WTC11 (cell line): ENCODE data around the gene TBR1. TPM values are rescaled to one million over a fixed set of nuclear protein-coding genes. Genes with fewer than 3 reads are reported as not detected.

ENCODE experiments used
- ATAC-seq: fragments of 200-7000 bp; cut with Tn5 transposase; 2 replicates; pipeline ENCODE4 v1.10.0; 2021; ENCODE audit warnings: mild to moderate bottlenecking, moderate library complexity
- CTCF ChIA-PET: fragments of 300-600 bp; sonication (Branson Sonifier 250); formaldehyde crosslinking; loops from one replicate; lab custom pipeline; 2021; ENCODE audit warnings: antibody characterized with exemption; lab: Charles Lee
- POLR2A ChIA-PET: fragments of 350-600 bp; sonication (Branson Sonifier 250); formaldehyde crosslinking; loops from one replicate; lab custom pipeline; 2021; ENCODE audit warnings: antibody characterized with exemption; lab: Charles Lee
- DNase-seq: peaks from one replicate; pipeline ENCODE4 v3.0.0; 2021; ENCODE audit warnings: low spot score
- H3K27ac Mint-ChIP-seq: 2 replicates; pipeline ENCODE4 v1.8.0; 2021; ENCODE audit warnings: mixed read lengths
- H3K27me3 Mint-ChIP-seq: 2 replicates; pipeline ENCODE4 v1.8.0; 2021; ENCODE audit warnings: low read depth, mild to moderate bottlenecking, moderate library complexity, mixed read lengths
- H3K36me3 Mint-ChIP-seq: 2 replicates; pipeline ENCODE4 v1.8.0; 2021; ENCODE audit warnings: mixed read lengths
- H3K4me1 Mint-ChIP-seq: 2 replicates; pipeline ENCODE4 v1.8.0; 2022; ENCODE audit warnings: mixed read lengths
- H3K4me3 Mint-ChIP-seq: 2 replicates; pipeline ENCODE4 v1.8.0; 2021; ENCODE audit warnings: mild to moderate bottlenecking, moderate library complexity, mixed read lengths
- H3K9me3 Mint-ChIP-seq: 2 replicates; pipeline ENCODE4 v1.8.0; 2021; ENCODE audit warnings: mixed read lengths
- EMX1 ChIP-seq: fragments of 250-450 bp; sonication (Bioruptor Pico); IDR thresholded peaks from 2 replicates; pipeline ENCODE4 v1.8.0; 2021; ENCODE audit warnings: mild to moderate bottlenecking
- ETV6 ChIP-seq: sonication (generic); formaldehyde crosslinking; IDR thresholded peaks from 2 replicates; pipeline ENCODE4 v1.8.1; 2022; ENCODE audit warnings: mild to moderate bottlenecking, missing genetic modification reagents
- FOXJ3 ChIP-seq: sonication (generic); formaldehyde crosslinking; IDR thresholded peaks from 2 replicates; pipeline ENCODE4 v1.9.0; 2021; ENCODE audit warnings: missing genetic modification reagents, mild to moderate bottlenecking, borderline replicate concordance
- FOXK1 ChIP-seq: sonication (generic); formaldehyde crosslinking; IDR thresholded peaks from 2 replicates; pipeline ENCODE4 v1.8.0; 2022; ENCODE audit warnings: mild to moderate bottlenecking, moderate library complexity, missing genetic modification reagents
- GABPB1 ChIP-seq: sonication (generic); formaldehyde crosslinking; IDR thresholded peaks from 2 replicates; pipeline ENCODE4 v1.8.1; 2023; ENCODE audit warnings: mild to moderate bottlenecking, missing genetic modification reagents
- KAT7 ChIP-seq: sonication (generic); formaldehyde crosslinking; IDR thresholded peaks from 2 replicates; pipeline ENCODE4 v1.8.1; 2023; ENCODE audit warnings: missing genetic modification reagents, mild to moderate bottlenecking, borderline replicate concordance
- OVOL2 ChIP-seq: fragments of 250-450 bp; sonication (Bioruptor Pico); IDR thresholded peaks from 2 replicates; pipeline ENCODE4 v1.9.0; 2021; ENCODE audit warnings: mild to moderate bottlenecking, borderline replicate concordance
- PREB ChIP-seq: sonication (generic); formaldehyde crosslinking; IDR thresholded peaks from 2 replicates; pipeline ENCODE4 v1.8.1; 2022; ENCODE audit warnings: mild to moderate bottlenecking, missing genetic modification reagents, moderate library complexity, borderline replicate concordance
- RORB ChIP-seq: fragments of 250-450 bp; sonication (Bioruptor Pico); IDR thresholded peaks from 2 replicates; pipeline ENCODE4 v1.9.0; 2021; ENCODE audit warnings: mild to moderate bottlenecking
- SMAD3 ChIP-seq: sonication (generic); formaldehyde crosslinking; IDR thresholded peaks from 2 replicates; pipeline ENCODE4 v1.8.0; 2022; ENCODE audit warnings: missing genetic modification reagents, mild to moderate bottlenecking, borderline replicate concordance
- SOX15 ChIP-seq: fragments of 250-450 bp; sonication (Bioruptor Pico); IDR thresholded peaks from 2 replicates; pipeline ENCODE4 v1.9.0; 2021; ENCODE audit warnings: mild to moderate bottlenecking
- TCF7 ChIP-seq: sonication (generic); formaldehyde crosslinking; IDR thresholded peaks from 2 replicates; pipeline ENCODE4 v1.8.0; 2022; ENCODE audit warnings: mild to moderate bottlenecking, low read depth, missing genetic modification reagents, moderate library complexity
- ZNF138 ChIP-seq: sonication (generic); formaldehyde crosslinking; conservative IDR thresholded peaks from 2 replicates; pipeline ENCODE4 v1.8.1; 2022; ENCODE audit warnings: mild to moderate bottlenecking, moderate library complexity, missing genetic modification reagents
- ZNF671 ChIP-seq: fragments of 250-450 bp; sonication (Bioruptor Pico); IDR thresholded peaks from 2 replicates; pipeline ENCODE4 v1.8.0; 2021; ENCODE audit warnings: mild to moderate bottlenecking
- ZSCAN18 ChIP-seq: fragments of 250-450 bp; sonication (Bioruptor Pico); IDR thresholded peaks from 2 replicates; pipeline ENCODE4 v2.1.2; 2022; ENCODE audit warnings: mild to moderate bottlenecking, moderate library complexity
- total RNA-seq: library from RNA; stranded (reverse); gene quantifications from 3 replicates; pipeline ENCODE4 v1.2.3, GENCODE V29; 2021
- TF ChIP-seq, protein P1 (sequence below): sonication (generic); formaldehyde crosslinking; IDR thresholded peaks from 2 replicates; pipeline ENCODE4 v1.8.0; 2023; ENCODE audit warnings: mild to moderate bottlenecking, missing genetic modification reagents
- TF ChIP-seq, protein P2 (sequence below): sonication (generic); formaldehyde crosslinking; IDR thresholded peaks from 2 replicates; pipeline ENCODE4 v1.8.0; 2023; ENCODE audit warnings: missing genetic modification reagents, mild to moderate bottlenecking, borderline replicate concordance
- TF ChIP-seq, protein P3 (sequence below): sonication (generic); formaldehyde crosslinking; IDR thresholded peaks from 2 replicates; pipeline ENCODE4 v1.8.1; 2022; ENCODE audit warnings: low read depth, mild to moderate bottlenecking, moderate library complexity, missing genetic modification reagents, borderline replicate concordance

The TBR1 gene
- total RNA-seq, 1 experiment from 2014 or later, result not detected

DNA sequence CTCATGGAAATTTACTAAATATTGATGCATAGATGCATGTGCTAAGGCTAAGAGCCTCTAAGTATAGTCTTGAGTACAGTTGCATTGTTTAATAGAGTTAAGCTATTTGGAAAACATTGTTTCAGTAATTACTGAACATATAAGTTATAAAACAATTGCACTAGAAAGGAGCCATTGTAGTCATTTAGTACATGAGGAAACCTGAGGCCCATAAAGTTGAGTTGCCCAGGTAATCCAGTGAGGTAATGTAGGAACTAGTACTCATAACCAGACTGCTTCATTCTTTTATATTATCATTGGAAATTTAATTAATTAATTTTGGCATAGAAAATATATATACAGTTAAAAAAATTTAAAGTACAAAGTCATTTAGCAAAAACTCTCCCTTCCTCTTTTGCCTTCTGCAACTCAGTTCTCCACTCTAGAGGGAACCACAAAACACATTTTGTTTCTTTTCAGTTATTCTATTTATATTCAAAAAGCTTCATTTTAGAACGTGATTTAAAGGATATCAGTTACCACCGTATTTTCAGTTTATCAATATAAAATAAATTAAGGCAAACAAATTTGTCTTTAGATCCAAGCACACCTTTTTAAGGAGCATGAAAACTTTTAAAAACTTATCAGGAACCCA, 27.8 kb upstream of the TBR1 start:
- Mint-ChIP-seq H3K4me1 (peaks cover 15% of the 10 kb centered on the region), H3K36me3 (peaks cover 5% of the 10 kb centered on the region), H3K9me3 (no peaks in the 10 kb centered on the region), H3K27me3 (no peaks in the 10 kb centered on the region), H3K27ac (no peak overlapping the region), H3K4me3 (no peak overlapping the region)
- DNase-seq, result no peak
- no peak for ATAC-seq
- TF ChIP-seq, protein P1, sequence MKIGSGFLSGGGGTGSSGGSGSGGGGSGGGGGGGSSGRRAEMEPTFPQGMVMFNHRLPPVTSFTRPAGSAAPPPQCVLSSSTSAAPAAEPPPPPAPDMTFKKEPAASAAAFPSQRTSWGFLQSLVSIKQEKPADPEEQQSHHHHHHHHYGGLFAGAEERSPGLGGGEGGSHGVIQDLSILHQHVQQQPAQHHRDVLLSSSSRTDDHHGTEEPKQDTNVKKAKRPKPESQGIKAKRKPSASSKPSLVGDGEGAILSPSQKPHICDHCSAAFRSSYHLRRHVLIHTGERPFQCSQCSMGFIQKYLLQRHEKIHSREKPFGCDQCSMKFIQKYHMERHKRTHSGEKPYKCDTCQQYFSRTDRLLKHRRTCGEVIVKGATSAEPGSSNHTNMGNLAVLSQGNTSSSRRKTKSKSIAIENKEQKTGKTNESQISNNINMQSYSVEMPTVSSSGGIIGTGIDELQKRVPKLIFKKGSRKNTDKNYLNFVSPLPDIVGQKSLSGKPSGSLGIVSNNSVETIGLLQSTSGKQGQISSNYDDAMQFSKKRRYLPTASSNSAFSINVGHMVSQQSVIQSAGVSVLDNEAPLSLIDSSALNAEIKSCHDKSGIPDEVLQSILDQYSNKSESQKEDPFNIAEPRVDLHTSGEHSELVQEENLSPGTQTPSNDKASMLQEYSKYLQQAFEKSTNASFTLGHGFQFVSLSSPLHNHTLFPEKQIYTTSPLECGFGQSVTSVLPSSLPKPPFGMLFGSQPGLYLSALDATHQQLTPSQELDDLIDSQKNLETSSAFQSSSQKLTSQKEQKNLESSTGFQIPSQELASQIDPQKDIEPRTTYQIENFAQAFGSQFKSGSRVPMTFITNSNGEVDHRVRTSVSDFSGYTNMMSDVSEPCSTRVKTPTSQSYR (CRISPR knock-in tag), result no peak
- TF ChIP-seq PREB, result no peak
- no peak for TF ChIP-seq ETV6
- POLR2A ChIA-PET, result no interaction called here
- CTCF ChIA-PET, result no interaction called here

DNA sequence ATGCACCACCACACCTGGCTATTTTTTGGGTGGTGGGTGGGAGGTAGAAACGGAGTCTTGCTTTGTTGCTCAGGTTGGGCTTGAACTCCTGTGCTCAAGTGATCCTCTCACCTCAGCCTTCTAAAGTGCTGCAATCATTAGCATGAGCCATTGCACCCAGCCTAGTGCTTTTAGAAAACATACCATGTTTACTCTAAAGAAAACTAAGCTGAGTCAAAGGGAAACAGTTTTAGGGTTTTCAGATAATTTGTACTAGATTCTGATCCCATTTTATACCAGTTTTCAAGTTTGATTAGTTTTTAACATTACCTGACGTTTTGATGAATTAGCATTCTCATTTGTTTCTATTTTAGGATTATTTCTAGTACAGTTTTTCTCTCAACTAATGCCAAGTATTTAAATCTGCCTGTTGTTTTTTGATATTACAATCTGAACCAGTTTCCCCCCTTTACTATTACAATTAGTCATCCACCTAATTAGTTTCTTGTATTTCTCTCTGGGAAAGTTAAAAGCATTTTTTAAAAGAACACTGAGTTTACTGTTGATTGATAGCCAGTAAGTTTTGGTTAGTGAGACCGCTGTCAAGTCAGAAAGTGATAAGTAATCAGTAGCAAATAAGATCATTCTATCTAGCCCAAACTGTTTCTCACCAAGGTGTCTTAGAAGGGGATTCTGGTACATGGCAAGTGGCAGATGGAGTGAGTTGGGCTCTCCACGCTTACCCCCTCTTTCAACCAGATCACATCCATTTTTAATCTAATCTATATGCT, 24.2 kb upstream of the TBR1 start:
- Mint-ChIP-seq H3K36me3 (peaks cover 20% of the 10 kb centered on the region), H3K27me3 (no peaks in the 10 kb centered on the region), H3K4me3 (no peak overlapping the region), H3K27ac (peak overlapping the region; percentile 54; the same call in 1 of the 2 replicates), H3K9me3 (no peaks in the 10 kb centered on the region), H3K4me1 (peaks cover 28% of the 10 kb centered on the region)
- ChIA-PET POLR2A (no interaction called here), CTCF (no interaction called here)
- DNase-seq (no peak), ATAC-seq (no peak)
- TF ChIP-seq EMX1 (CRISPR knock-in tag), result no peak
- TF ChIP-seq SMAD3 (CRISPR knock-in tag), result no peak
- TF ChIP-seq ZNF671, result no peak
- TF ChIP-seq OVOL2 (CRISPR knock-in tag), result no peak
- TF ChIP-seq FOXK1 (CRISPR knock-in tag), result no peak
- TF ChIP-seq GABPB1, result no peak

DNA sequence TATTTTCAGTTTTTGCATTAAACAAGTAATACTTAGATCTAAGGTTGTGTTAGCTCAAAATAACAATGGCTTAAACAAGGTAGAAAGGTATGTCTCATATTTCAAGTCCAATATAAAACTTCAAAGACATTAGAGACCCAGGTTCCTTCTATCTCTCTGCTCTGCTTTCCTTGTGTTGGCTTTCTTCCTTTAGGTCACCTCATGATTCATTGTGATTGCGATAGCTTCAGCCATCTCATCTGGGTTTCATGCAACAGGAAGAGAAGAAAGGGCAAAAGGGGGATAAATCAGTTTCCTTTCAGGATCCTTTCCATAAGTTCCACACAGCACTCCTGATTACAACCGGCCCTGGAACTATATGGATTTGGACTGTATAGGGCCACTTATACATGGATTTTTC, 16.0 kb upstream of the TBR1 start:
- no peak for DNase-seq
- Mint-ChIP-seq H3K4me1 (peaks cover 3% of the 10 kb centered on the region), H3K36me3 (peaks cover 20% of the 10 kb centered on the region)
- TF ChIP-seq ZNF138 (no peak), RORB (CRISPR knock-in tag) (no peak)
- TF ChIP-seq, all 79 proteins: peak for 0
- no peaks in the 10 kb centered on the region for H3K9me3 Mint-ChIP-seq
- H3K27me3 Mint-ChIP-seq, result no peaks in the 10 kb centered on the region
- H3K4me3 Mint-ChIP-seq, result no peak overlapping the region
- ChIA-PET POLR2A (no interaction called here), CTCF (no interaction called here)
- H3K27ac Mint-ChIP-seq, result no peak overlapping the region
- no peak for ATAC-seq

- ChIA-PET CTCF (no interaction called here), POLR2A (no interaction called here)
- Mint-ChIP-seq H3K4me3 (no peak overlapping the region), H3K27me3 (no peaks in the 10 kb centered on the region), H3K36me3 (peaks cover 8% of the 10 kb centered on the region), H3K9me3 (no peaks in the 10 kb centered on the region), H3K4me1 (no peaks in the 10 kb centered on the region), H3K27ac (no peak overlapping the region)
- DNase-seq (no peak), ATAC-seq (no peak)
- TF ChIP-seq SOX15 (CRISPR knock-in tag) (no peak), FOXJ3 (CRISPR knock-in tag) (no peak), KAT7 (CRISPR knock-in tag) (no peak), TCF7 (CRISPR knock-in tag) (no peak), ZSCAN18 (no peak), ZNF138 (no peak)
- TF ChIP-seq, protein P2, sequence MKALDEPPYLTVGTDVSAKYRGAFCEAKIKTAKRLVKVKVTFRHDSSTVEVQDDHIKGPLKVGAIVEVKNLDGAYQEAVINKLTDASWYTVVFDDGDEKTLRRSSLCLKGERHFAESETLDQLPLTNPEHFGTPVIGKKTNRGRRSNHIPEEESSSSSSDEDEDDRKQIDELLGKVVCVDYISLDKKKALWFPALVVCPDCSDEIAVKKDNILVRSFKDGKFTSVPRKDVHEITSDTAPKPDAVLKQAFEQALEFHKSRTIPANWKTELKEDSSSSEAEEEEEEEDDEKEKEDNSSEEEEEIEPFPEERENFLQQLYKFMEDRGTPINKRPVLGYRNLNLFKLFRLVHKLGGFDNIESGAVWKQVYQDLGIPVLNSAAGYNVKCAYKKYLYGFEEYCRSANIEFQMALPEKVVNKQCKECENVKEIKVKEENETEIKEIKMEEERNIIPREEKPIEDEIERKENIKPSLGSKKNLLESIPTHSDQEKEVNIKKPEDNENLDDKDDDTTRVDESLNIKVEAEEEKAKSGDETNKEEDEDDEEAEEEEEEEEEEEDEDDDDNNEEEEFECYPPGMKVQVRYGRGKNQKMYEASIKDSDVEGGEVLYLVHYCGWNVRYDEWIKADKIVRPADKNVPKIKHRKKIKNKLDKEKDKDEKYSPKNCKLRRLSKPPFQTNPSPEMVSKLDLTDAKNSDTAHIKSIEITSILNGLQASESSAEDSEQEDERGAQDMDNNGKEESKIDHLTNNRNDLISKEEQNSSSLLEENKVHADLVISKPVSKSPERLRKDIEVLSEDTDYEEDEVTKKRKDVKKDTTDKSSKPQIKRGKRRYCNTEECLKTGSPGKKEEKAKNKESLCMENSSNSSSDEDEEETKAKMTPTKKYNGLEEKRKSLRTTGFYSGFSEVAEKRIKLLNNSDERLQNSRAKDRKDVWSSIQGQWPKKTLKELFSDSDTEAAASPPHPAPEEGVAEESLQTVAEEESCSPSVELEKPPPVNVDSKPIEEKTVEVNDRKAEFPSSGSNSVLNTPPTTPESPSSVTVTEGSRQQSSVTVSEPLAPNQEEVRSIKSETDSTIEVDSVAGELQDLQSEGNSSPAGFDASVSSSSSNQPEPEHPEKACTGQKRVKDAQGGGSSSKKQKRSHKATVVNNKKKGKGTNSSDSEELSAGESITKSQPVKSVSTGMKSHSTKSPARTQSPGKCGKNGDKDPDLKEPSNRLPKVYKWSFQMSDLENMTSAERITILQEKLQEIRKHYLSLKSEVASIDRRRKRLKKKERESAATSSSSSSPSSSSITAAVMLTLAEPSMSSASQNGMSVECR (CRISPR knock-in tag), result no peak
- TF ChIP-seq, protein P3, sequence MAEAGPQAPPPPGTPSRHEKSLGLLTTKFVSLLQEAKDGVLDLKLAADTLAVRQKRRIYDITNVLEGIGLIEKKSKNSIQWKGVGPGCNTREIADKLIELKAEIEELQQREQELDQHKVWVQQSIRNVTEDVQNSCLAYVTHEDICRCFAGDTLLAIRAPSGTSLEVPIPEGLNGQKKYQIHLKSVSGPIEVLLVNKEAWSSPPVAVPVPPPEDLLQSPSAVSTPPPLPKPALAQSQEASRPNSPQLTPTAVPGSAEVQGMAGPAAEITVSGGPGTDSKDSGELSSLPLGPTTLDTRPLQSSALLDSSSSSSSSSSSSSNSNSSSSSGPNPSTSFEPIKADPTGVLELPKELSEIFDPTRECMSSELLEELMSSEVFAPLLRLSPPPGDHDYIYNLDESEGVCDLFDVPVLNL (CRISPR knock-in tag), result no peak
Measured at GRCh38 chr2:161402297-161402696, 13.8 kb upstream of the TBR1 start.
